Activated T-cell treated with anti-CD3 and anti-CD28 coated beads, Interleukin-2, amount 50 U/mL, for 4 hours (primary cell): ENCODE measurements around the gene CD86. TPM values are rescaled to one million over a fixed set of nuclear protein-coding genes. Genes with fewer than 3 reads are reported as not detected.
"Not testable (repeated sequence)": the region's sequence is repeated elsewhere in the genome, so short reads cannot be mapped to it uniquely, and the experiment has no call there.

ENCODE experiments used
- ATAC-seq, 2 donors: fragments of 200-7000 bp; cut with Tn5 transposase; one replicate each; pipeline ENCODE4 v1.10.0; 2021
- DNase-seq: peaks from one replicate; pipeline ENCODE4 v3.0.0-alpha.2; 2020
- H3K27me3 Mint-ChIP-seq: one replicate; pipeline ENCODE4 v1.8.0; 2021; ENCODE audit warnings: low read depth, mixed read lengths
- H3K36me3 Mint-ChIP-seq: one replicate; pipeline ENCODE4 v1.8.0; 2022; ENCODE audit warnings: mixed read lengths; ENCODE audit not compliant: insufficient read depth
- H3K4me1 Mint-ChIP-seq: one replicate; pipeline ENCODE4 v1.8.0; 2021; ENCODE audit warnings: low read depth, mixed read lengths
- H3K4me3 Mint-ChIP-seq: one replicate; pipeline ENCODE4 v1.8.0; 2021; ENCODE audit warnings: mild to moderate bottlenecking, moderate library complexity, mixed read lengths
- H3K9me3 Mint-ChIP-seq: one replicate; pipeline ENCODE4 v1.8.0; 2021; ENCODE audit warnings: mixed read lengths
- total RNA-seq, 3 donors: library from RNA; stranded (reverse); gene quantifications; one replicate each; pipeline ENCODE4 v1.2.1, GENCODE V29; 2021

The CD86 gene
- total RNA-seq, 3 donors from 2014 or later = 1.8 to 4.7 (median 2.0) TPM

- no peak for ATAC-seq
- no peaks in the 10 kb centered on the region for H3K36me3 Mint-ChIP-seq
- peaks cover 39% of the 10 kb centered on the region for H3K4me1 Mint-ChIP-seq
- no peak overlapping the region for H3K4me3 Mint-ChIP-seq
- no peak for DNase-seq
- H3K9me3 Mint-ChIP-seq = no peaks in the 10 kb centered on the region
- no peaks in the 10 kb centered on the region for H3K27me3 Mint-ChIP-seq
These were observed 50.5 kb downstream of the CD86 start for GRCh38 chr3:122105626-122106025.

DNA sequence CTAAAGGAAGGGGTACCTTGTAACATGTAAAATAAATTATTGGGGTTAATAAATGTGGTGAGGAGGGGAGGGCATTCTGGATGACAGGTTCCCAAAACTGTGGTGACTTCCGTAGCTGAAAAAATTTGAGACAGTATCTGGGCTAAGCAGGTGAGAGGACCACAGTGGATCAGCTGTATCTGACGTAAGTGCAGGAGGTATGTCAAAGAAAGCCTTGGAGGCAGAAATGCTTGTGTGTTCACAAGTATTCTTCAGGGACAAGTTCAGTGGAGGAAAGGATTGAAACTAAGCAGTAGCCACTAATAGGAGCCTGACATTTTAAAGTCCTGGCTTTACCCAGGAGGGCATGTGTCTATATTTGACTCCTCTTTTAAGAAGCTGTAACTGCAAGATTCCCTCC is 52.0 kb downstream of the CD86 start:
- Mint-ChIP-seq H3K9me3 (no peaks in the 10 kb centered on the region), H3K36me3 (no peaks in the 10 kb centered on the region), H3K4me3 (no peak overlapping the region)

GRCh38 chr3:122111974-122112373 is 56.8 kb downstream of the CD86 start:
- Mint-ChIP-seq H3K36me3 (no peaks in the 10 kb centered on the region), H3K9me3 (no peaks in the 10 kb centered on the region), H3K4me3 (no peak overlapping the region), H3K4me1 (no peaks in the 10 kb centered on the region), H3K27me3 (peaks cover 6% of the 10 kb centered on the region)
- DNase-seq (no peak), ATAC-seq (no peak)

More for the DNA sequence above, 52.0 kb downstream of the CD86 start:
- no peak for DNase-seq
- no peak for ATAC-seq
- H3K4me1 Mint-ChIP-seq = peaks cover 24% of the 10 kb centered on the region
- peaks cover 4% of the 10 kb centered on the region for H3K27me3 Mint-ChIP-seq

DNA sequence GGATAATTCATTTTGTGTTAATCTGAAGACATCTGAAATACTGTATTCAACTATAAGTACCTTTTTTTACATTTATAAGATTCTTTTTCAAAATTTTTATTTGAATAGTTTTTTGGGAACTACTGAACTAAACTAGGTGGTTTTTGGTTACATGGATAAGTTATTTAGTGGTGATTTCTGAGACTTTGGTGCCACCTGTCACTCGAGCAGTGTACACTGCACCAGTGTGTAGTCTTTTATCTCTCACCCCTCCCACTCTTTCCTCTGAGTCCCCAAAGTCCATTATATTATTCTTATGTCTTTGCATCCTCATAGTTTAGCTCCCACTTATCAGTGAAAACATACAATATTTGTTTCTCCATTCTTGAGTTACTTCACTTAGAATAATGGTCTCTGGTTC is 57.6 kb downstream of the CD86 start:
- Mint-ChIP-seq H3K27me3 (peaks cover 6% of the 10 kb centered on the region), H3K36me3 (no peaks in the 10 kb centered on the region), H3K9me3 (no peaks in the 10 kb centered on the region), H3K4me1 (no peaks in the 10 kb centered on the region), H3K4me3 (no peak overlapping the region)
- ATAC-seq (no peak), DNase-seq (no peak)

DNA sequence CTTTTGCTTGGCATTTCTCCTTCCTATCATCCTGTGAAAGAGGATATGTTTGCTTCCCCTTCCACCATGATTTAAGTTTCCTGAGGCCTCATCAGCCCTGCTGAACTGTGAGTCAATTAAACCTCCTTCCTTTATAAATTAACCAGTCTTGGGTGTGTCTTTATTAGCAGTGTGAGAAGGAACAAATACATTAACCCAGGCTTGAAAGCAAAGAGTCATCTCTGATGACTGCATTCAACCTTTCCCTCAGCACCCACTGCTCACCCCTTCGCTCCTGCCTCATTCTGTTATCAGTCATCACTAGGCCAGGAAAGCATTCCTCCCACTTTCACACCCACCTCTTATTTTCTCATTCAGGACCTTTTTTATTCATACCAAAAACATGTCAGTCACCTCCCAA is 68.7 kb downstream of the CD86 start:
- peaks cover 9% of the 10 kb centered on the region for H3K9me3 Mint-ChIP-seq
- H3K4me3 Mint-ChIP-seq = no peak overlapping the region
- peaks cover 9% of the 10 kb centered on the region for H3K27me3 Mint-ChIP-seq
- no peaks in the 10 kb centered on the region for H3K36me3 Mint-ChIP-seq
- no peak for DNase-seq
- peak; percentile 37 to 84 for ATAC-seq
- peaks cover 7% of the 10 kb centered on the region for H3K4me1 Mint-ChIP-seq

DNA sequence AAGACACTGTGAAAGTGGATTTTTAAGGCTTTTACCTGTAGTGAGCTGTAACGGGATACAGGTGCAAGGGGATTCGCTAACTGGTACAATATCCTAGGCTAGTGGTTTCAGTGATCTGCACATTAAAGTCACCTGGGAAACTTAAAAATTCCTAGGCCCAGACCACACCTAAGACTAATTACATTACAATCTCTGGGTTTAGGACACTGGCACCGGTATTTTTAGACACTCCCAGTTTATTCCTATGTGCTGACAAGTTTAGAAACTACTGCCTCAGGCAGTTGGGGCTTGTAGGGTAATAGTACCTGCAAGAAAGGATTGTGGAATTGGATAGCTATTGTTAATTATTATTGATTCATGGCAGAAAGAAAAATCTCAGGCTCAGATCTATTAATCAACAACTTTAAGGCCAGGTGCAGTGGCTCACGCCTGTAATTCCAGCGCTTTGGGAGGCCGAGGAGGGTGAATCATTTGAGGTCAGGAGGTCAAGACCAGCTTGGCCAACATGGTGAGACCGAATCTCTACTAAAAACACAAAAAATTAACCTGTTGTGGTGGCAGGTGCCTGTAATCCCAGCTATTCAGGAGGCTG is 77.9 kb downstream of the CD86 start:
- ATAC-seq = no peak
- H3K27me3 Mint-ChIP-seq = peaks cover 3% of the 10 kb centered on the region
- H3K4me1 Mint-ChIP-seq = no peaks in the 10 kb centered on the region
- no peak for DNase-seq
- no peak overlapping the region for H3K4me3 Mint-ChIP-seq
- no peaks in the 10 kb centered on the region for H3K9me3 Mint-ChIP-seq
- H3K36me3 Mint-ChIP-seq = no peaks in the 10 kb centered on the region

DNA sequence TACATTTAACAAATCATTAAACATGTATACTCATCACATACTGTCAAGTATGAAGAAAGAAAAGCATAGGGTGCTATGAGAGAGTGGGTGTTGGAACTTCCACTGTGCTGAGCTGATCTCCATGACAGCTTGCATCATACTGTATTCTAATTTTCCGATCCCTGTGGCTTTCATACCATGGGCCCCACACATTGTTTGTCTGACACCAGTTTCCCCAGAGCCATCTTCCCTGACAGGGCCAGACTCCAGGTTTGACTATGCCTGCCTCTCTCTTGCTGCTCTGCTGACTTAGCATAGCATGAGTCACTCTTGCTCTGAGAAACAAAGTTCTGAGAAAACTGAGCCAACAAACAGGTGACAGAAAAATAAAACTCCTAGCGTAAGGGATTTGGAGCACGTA is 91.3 kb downstream of the CD86 start:
- Mint-ChIP-seq H3K9me3 (peaks cover 5% of the 10 kb centered on the region), H3K4me3 (no peak overlapping the region), H3K36me3 (no peaks in the 10 kb centered on the region), H3K27me3 (peaks cover 10% of the 10 kb centered on the region), H3K4me1 (peaks cover 16% of the 10 kb centered on the region)
- DNase-seq (no peak), ATAC-seq (peak; percentile 96 to 97)

- ATAC-seq (peak in 1 of 2 donors; percentile 18), DNase-seq (no peak)
- Mint-ChIP-seq H3K4me3 (no peak overlapping the region), H3K9me3 (peaks cover 16% of the 10 kb centered on the region), H3K36me3 (no peaks in the 10 kb centered on the region), H3K27me3 (no peaks in the 10 kb centered on the region), H3K4me1 (peaks cover 18% of the 10 kb centered on the region)
These were observed 93.9 kb downstream of the CD86 start for GRCh38 chr3:122148941-122149627.

DNA sequence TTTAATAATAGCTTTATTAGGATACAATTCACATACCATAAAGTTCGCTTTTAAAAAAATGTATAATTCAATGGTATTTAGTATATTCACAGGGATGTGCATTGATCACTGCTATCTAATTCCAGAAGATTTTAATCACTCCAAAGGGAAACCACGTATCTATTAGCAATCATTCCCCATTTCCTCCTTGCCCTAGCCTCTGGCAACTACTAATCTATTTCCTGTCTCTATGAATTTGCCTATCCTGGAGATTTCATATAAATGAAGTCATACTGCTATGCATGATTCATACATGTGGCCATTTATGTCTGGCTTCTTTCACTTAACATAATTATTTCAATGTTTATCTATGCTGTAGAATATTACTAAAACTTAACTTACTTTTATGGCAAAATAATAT is 96.3 kb downstream of the CD86 start:
- Mint-ChIP-seq H3K9me3 (peaks cover 38% of the 10 kb centered on the region), H3K4me3 (no peak overlapping the region), H3K27me3 (no peaks in the 10 kb centered on the region), H3K4me1 (peaks cover 14% of the 10 kb centered on the region), H3K36me3 (no peaks in the 10 kb centered on the region)
- ATAC-seq (no peak), DNase-seq (no peak)

DNA sequence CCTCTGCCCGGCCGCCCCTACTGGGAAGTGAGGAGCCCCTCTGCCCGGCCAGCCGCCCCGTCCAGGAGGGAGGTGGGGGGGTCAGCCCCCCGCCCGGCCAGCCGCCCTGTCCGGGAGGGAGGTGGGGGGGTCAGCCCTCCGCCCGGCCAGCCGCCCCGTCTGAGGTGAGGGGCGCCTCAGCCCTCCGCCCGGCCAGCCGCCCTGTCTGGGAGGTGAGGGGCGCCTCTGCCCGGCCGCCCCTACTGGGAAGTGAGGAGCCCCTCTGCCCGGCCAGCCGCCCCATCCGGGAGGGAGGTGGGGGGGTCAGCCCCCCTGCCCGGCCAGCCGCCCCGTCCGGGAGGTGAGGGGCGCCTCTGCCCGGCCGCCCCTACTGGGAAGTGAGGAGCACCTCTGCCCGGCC is 109.8 kb downstream of the CD86 start:
- not testable (repeated sequence) for H3K36me3 Mint-ChIP-seq, H3K4me1 Mint-ChIP-seq, H3K4me3 Mint-ChIP-seq, H3K27me3 Mint-ChIP-seq, DNase-seq, ATAC-seq
- peaks cover 13% of the 10 kb centered on the region for H3K9me3 Mint-ChIP-seq

- Mint-ChIP-seq H3K27me3 (peaks cover 4% of the 10 kb centered on the region), H3K9me3 (peaks cover 8% of the 10 kb centered on the region), H3K36me3 (no peaks in the 10 kb centered on the region), H3K4me3 (no peak overlapping the region), H3K4me1 (no peaks in the 10 kb centered on the region)
- DNase-seq (no peak), ATAC-seq (no peak)
These were observed 112.5 kb downstream of the CD86 start for GRCh38 chr3:122167630-122168029.

- Mint-ChIP-seq H3K36me3 (no peaks in the 10 kb centered on the region), H3K4me1 (no peaks in the 10 kb centered on the region), H3K27me3 (peaks cover 4% of the 10 kb centered on the region), H3K4me3 (no peak overlapping the region), H3K9me3 (peaks cover 8% of the 10 kb centered on the region)
- ATAC-seq (no peak), DNase-seq (no peak)
These were observed 112.9 kb downstream of the CD86 start for GRCh38 chr3:122168044-122168443.

DNA sequence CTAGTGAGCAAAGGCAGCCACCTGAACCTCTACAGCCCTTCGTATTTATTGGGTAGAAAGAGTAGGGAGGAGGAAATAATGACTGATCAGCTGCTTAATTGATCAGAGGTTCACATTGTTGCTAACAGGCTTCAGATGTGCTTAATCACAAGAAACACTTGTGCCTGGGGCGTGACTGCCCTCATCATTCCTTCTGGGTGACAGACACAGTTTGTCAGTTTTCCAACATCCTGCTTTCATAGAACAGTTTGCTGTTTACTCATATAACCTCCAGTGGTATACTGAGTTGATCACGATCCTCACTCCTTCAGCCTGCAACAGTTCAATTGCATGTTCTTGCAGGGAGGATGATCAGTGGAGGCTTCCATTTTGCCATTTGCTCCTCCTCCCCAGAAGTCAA is 114.7 kb downstream of the CD86 start:
- Mint-ChIP-seq H3K9me3 (peaks cover 8% of the 10 kb centered on the region), H3K4me1 (no peaks in the 10 kb centered on the region), H3K27me3 (peaks cover 4% of the 10 kb centered on the region), H3K36me3 (no peaks in the 10 kb centered on the region), H3K4me3 (no peak overlapping the region)
- ATAC-seq (no peak), DNase-seq (no peak)
